ENCODE results near the gene NUP133.

- TF ChIP-seq POLR2AphosphoS5 (IDR thresholded peaks at IDR 0.05; ENCODE audit: low read depth, low read length) = no peak
- no peak for TF ChIP-seq POLR2A (IDR thresholded peaks at IDR 0.05; ENCODE audit: low read depth, low read length)
- TF ChIP-seq TAF1 (IDR thresholded peaks at IDR 0.05; ENCODE audit: low read depth, low read length) = no peak
Measured at GRCh38 chr1:229506633-229507032, 1.5 kb downstream of the NUP133 start.

Data from GM12891 (cell line).